Retina (tissue), 1 donor: ENCODE results near the gene MT1A.

ENCODE experiments used
- DNase-seq: peaks from one replicate; pipeline ENCODE4 v3.0.0-alpha.2; 2016

MT1A gene

DNA sequence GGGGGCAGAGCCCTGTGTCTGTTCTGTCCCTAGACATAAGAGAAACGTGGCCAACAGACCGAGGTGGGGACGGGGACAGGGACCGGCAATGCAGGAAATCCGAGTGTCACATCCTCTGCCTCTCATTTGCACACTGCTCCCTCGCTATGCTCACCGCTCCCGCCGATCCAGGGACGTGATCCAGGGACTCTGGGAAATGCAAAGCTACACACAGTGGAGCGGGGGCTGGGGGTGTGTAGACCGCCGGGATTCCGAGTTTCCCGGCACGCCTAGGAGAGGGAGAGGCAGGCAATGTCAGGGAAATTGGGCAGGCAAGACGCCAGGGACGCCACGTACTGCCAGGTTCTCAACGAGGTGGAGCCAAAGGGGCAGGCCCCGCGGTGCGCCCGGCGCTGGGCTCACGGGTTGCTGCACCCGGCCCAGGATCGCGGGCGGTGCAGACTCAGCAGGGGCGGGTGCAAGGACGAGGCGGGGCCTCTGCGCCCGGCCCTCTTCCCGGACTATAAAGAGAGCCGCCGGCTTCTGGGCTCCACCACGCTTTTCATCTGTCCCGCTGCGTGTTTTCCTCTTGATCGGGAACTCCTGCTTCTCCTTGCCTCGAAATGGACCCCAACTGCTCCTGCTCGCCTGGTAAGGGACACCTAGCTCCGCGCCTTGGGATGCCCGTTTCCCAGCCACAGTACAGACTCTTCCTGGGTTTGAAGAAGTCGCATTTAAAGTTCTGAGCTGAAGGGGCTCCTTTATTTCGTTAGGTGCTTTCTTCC, 43.7 kb downstream of the MT1A start, which contains the start of gene MT1X:
Gene MT1X (plus strand): TSS at position 532 of the 764 bp plus-strand sequence. CDS start 71 bp downstream, at position 603.
- DNase-seq: peak; percentile 91

DNA sequence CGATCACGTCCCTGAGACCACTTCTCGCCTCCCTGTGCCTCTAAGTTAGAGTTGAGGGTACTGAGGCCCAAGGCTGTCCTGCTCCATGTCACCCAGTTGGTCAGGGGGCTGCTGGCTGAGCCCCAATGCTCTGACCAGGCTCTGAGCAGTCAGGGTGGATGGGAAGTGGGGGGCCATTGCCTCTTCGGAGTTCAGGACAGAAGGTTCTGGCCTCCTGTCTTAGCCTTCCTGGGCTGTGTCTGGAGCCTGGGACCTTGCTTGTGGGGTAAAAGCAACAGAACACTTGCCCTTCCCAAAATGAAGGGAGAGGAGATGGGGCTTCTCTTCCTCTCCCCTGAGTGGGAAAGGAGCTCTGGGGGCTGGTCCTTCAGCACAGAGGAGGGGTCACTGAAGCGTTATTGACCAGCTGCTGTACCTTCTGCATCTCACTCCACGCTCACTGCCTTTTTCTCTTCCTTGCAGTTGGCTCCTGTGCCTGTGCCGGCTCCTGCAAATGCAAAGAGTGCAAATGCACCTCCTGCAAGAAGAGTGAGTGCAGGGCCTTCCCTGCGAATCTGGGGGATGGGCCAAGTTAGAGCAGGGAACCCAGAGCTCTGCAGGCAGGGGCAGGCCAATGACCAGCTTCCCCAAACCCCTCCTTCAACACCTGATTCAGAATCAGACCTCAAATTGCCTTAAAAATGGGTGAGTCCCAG, 44.4 kb downstream of the MT1A start:
- no peak for DNase-seq

DNA sequence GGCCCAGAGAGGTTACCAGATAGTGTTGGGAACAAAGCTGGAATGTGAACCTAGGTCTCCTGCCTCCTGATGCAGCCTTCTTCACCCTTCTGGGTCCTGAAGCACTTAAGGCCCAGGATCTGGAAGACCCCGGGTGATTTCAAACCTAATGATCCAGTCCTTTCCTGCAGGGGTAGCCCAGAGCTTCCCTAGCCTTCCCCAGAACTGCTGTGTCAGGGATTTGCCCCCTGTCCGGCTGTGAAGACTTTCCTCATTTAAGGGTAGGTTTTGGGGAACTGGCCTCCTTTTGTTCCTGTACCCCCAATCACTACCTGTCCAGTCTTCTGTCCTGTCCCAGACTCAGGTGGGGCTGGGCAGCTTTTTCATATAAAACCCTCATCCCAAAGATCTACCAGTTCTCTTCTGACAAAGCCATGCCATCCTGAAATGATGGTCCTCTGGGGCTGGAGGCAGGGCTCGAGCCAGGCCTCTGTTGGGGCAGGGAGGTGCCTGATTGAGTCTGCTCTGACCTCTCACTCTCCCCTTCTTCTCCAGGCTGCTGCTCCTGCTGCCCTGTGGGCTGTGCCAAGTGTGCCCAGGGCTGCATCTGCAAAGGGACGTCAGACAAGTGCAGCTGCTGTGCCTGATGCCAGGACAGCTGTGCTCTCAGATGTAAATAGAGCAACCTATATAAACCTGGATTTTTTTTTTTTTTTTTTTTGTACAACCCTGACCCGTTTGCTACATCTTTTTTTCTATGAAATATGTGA, 45.1 kb downstream of the MT1A start:
- DNase-seq: no peak

DNA sequence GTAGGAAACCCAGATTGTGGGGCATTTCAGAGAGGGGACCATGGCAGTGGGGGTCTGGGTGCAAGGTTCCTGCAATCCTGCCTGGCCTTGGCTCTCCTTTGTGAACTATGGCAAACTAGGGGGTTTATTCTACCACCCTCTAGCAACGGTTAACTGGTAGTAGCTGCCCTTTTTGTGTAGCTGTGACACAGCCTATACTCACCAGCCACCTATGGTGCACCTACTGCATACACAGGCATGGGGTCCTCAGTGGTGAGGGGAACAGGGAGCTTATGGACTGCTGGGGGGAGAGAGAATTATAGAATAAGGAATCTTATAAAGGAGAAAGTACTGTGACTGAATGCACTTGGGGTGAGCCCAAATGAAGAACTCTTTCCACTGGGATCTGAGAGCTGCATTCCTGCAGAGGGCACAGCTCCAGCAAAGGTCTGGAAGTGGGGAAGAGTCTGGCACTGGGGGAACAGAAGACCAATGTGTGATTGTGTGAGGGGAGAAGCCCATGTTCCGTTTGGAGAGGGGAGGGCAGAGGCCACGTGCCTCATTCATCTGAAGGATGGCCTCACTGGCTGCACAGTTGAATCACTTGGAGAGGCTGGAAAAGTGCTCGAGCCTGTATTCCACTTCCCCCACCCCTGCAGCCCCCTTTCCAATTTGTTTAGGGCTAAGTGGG, 45.9 kb downstream of the MT1A start:
- no peak for DNase-seq

DNA sequence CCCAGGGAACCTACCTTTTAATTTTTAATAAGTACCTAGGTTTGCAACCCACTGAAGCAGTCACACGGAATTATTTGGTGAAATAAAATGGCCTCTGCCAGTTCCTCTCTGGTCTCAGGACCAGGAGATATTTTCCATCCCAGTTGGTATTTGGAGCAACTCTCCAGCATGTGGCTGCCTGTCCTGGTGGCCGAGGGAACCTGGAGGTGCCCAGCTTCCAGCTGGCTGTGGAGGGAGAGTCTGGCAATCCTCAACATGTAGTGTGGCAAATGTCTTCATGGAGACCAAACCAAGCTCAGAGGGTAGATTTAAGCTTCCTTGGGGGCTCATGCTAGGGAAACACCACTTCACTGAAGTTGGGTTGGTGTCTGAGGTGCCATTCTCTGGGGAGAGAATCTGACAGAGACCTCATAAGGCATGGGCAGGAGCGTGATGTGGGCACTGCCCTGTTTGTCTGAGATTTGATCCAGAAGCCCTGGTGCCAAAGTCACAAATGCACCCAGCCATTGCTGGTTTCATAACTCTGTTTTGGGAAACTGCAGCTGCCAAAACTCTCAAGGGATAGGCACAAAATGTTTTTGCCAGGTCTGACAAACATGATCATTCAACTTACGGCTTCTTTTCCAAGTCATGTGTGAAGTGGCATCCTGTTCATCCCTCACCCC, 46.6 kb downstream of the MT1A start:
- no peak for DNase-seq

DNA sequence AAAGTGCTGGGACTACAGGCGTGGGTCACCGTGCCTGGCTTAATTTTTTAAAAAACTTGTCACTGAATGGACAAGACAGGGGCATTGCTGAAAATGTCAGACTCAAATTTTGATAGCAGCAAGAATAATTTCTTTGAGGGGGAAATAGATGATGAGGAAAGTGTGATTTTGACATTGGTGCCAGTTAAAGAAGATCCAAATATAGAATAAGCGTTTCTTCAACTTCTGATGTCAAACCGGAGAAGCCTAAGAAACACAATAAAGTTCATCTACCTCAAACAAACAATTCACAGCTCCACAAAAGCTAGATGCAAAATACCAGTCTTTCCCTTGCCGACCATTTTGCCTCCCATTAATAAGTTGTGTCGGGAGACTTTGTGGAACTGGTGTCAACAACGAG, 48.3 kb downstream of the MT1A start:
- no peak for DNase-seq

DNA sequence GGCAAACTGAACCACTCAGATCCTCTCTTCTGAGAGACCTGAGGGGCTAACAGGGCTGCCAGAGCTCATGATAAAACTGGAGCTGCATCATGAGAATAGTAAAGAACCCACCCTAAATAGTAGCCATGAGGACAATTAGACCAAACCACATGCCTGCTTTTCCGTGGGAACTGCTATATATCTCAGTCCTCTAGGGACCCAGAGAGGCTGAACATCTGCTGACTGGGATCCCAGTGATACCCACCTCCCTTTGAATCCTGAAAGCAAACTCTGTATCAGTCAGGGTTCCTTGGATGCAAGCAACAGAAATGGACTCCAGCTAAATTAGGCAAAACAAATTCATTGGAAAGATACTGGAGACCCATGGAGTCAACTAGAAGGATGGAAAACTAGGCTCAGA, 50.3 kb downstream of the MT1A start:
- DNase-seq: no peak

DNA sequence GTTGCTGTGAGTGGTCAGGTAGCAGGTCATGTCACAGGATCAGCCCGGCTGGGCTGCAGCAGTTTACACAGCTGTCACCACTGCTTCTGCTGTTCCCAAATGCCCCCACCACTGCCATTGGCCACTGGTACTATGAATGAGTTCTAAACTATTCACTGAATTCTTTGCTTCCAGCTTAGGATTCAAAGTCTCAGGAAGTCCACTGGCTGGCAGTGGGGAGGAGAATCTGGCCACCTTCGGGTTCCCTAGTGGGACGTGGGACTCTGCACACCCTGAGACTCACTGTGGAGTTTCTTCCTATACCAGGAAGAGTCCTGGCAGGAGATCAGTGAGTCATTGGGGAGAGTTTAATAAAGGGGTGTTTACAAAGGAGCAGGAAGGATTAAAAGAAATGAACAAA, 50.7 kb downstream of the MT1A start:
- no peak for DNase-seq
